IMR-90 (cell line): Measurements from ENCODE around the gene HS3ST2. TPM values are rescaled to one million over a fixed set of nuclear protein-coding genes. Genes with fewer than 3 reads are reported as not detected.

Experiments
- ATAC-seq: fragments of 200-7000 bp; cut with Tn5 transposase; 2 replicates; pipeline ENCODE4 v1.9.1; 2020; ENCODE audit warnings: low read depth, mild to moderate bottlenecking, moderate library complexity
- BruUV-seq: library from RNA; stranded (reverse); fragments of 400-500 nt; replicated peaks from 2 replicates; lab custom pipeline; 2021; lab: Mats Ljungman, UMichigan
- CTCF ChIA-PET: fragments of 300-600 bp; formaldehyde crosslinking; extraction: SDS; loops from one replicate; lab custom pipeline; 2021; ENCODE audit warnings: antibody characterized with exemption; lab: Yijun Ruan, JAX
- POLR2A ChIA-PET: fragments of 300-600 bp; sonication (Branson Sonifier 250); formaldehyde crosslinking; loops from one replicate; lab custom pipeline; 2022; ENCODE audit warnings: antibody characterized with exemption; ENCODE audit not compliant: unreplicated experiment; lab: Charles Lee
- DNase-seq: peaks from one replicate; pipeline ENCODE4 v3.0.0; 2013
- H2AFZ ChIP-seq: replicated peaks from 2 replicates; pipeline ENCODE3; 2013; ENCODE audit warnings: low read length, mild to moderate bottlenecking; ENCODE audit not compliant: poor library complexity
- H2AK5ac ChIP-seq: 2 replicates; pipeline ENCODE4 v1.6.1; 2013; ENCODE audit warnings: low read depth, low read length, inconsistent platforms
- H2AK9ac ChIP-seq: replicated peaks from 2 replicates; pipeline ENCODE3; 2013; ENCODE audit warnings: mild to moderate bottlenecking, low read depth, low read length, moderate library complexity; ENCODE audit not compliant: poor library complexity
- H2BK120ac ChIP-seq: 2 replicates; pipeline ENCODE4 v1.6.1; 2013; ENCODE audit warnings: low read depth, low read length, inconsistent platforms
- H2BK15ac ChIP-seq: 3 replicates; pipeline ENCODE4 v1.6.1; 2013; ENCODE audit warnings: low read depth, low read length, inconsistent platforms
- H2BK20ac ChIP-seq: 2 replicates; pipeline ENCODE4 v1.6.1; 2013; ENCODE audit warnings: low read depth, mild to moderate bottlenecking, inconsistent platforms, low read length, moderate library complexity
- H2BK5ac ChIP-seq: 2 replicates; pipeline ENCODE4 v1.6.1; 2013; ENCODE audit warnings: mild to moderate bottlenecking, low read depth, low read length, inconsistent platforms; ENCODE audit not compliant: poor library complexity, severe bottlenecking
- H3K14ac ChIP-seq: replicated peaks from 2 replicates; pipeline ENCODE4 v1.6.1; 2013; ENCODE audit warnings: low read depth, low read length, inconsistent platforms
- H3K18ac ChIP-seq: 2 replicates; pipeline ENCODE4 v1.6.1; 2013; ENCODE audit warnings: low read depth, low read length, control low read depth
- H3K23ac ChIP-seq: 2 replicates; pipeline ENCODE4 v1.6.1; 2013; ENCODE audit warnings: low read depth, low read length, inconsistent platforms
- H3K27ac ChIP-seq: 2 replicates; pipeline ENCODE4 v1.5.1; 2013; ENCODE audit warnings: mild to moderate bottlenecking, control low read depth, low read length; ENCODE audit not compliant: insufficient read depth
- H3K27me3 ChIP-seq: 2 replicates; pipeline ENCODE4 v1.6.1; 2013; ENCODE audit warnings: low read length; ENCODE audit not compliant: control insufficient read depth, insufficient read depth
- H3K36me3 ChIP-seq: 2 replicates; pipeline ENCODE4 v1.6.1; 2013; ENCODE audit warnings: low read length, mixed read lengths; ENCODE audit not compliant: control insufficient read depth, insufficient read depth
- H3K4ac ChIP-seq: 2 replicates; pipeline ENCODE4 v1.6.1; 2013; ENCODE audit warnings: low read depth, low read length, inconsistent platforms
- H3K4me1 ChIP-seq: 2 replicates; pipeline ENCODE4 v1.6.1; 2013; ENCODE audit warnings: low read length, mixed read lengths; ENCODE audit not compliant: control insufficient read depth, insufficient read depth
- H3K4me2 ChIP-seq: 2 replicates; pipeline ENCODE4 v1.6.1; 2013; ENCODE audit warnings: low read depth, mild to moderate bottlenecking, control low read depth, low read length, moderate library complexity
- H3K4me3 ChIP-seq: 2 replicates; pipeline ENCODE4 v1.5.1; 2013; ENCODE audit warnings: low read depth, mild to moderate bottlenecking, control low read depth, low read length, moderate library complexity; ENCODE audit not compliant: insufficient read depth
- H3K56ac ChIP-seq: 2 replicates; pipeline ENCODE4 v1.6.1; 2013; ENCODE audit warnings: low read length, inconsistent platforms; ENCODE audit not compliant: insufficient read depth; ENCODE audit errors: extremely low read depth
- H3K79me1 ChIP-seq, 2 experiments: 2 replicates each; pipeline ENCODE4 v1.6.1; 2013; ENCODE audit warnings: low read length in 2 of 2, inconsistent platforms in 1 of 2, low read depth in 1 of 2
- H3K9ac ChIP-seq: 2 replicates; pipeline ENCODE4 v1.6.1; 2013; ENCODE audit warnings: low read depth, low read length, control low read depth
- H3K9me1 ChIP-seq: 2 replicates; pipeline ENCODE4 v1.6.1; 2013; ENCODE audit warnings: low read length, inconsistent platforms; ENCODE audit not compliant: insufficient read depth
- H3K9me3 ChIP-seq: 2 replicates; pipeline ENCODE4 v1.6.1; 2013; ENCODE audit warnings: low read length; ENCODE audit not compliant: control insufficient read depth, insufficient read depth
- H4K20me1 ChIP-seq: 2 replicates; pipeline ENCODE4 v1.6.1; 2013; ENCODE audit warnings: low read length, inconsistent platforms; ENCODE audit not compliant: insufficient read depth
- H4K5ac ChIP-seq: 2 replicates; pipeline ENCODE4 v1.6.1; 2013; ENCODE audit warnings: mild to moderate bottlenecking, low read depth, low read length, control low read depth
- H4K8ac ChIP-seq, 2 experiments: 2 replicates each; pipeline ENCODE4 v1.6.1; 2013; ENCODE audit warnings: low read depth in 2 of 2, low read length in 2 of 2, control low read depth in 1 of 2, inconsistent platforms in 1 of 2
- H4K91ac ChIP-seq: 2 replicates; pipeline ENCODE4 v1.6.1; 2013; ENCODE audit warnings: low read depth, low read length, inconsistent platforms; ENCODE audit not compliant: insufficient read depth
- BHLHE40 ChIP-seq: fragments of 150-350 bp; IDR thresholded peaks from 2 replicates; pipeline ENCODE4 v1.6.1; 2016; ENCODE audit warnings: mild to moderate bottlenecking, low read depth, low read length
- ELK1 ChIP-seq: fragments of 150-350 bp; IDR thresholded peaks from 2 replicates; pipeline ENCODE4 v1.6.1; 2016; ENCODE audit warnings: low read depth, mild to moderate bottlenecking, low read length, moderate library complexity, borderline replicate concordance
- MAFK ChIP-seq: IDR thresholded peaks from 2 replicates; pipeline ENCODE4 v1.6.1; 2012; ENCODE audit warnings: low read depth, low read length, improper control_type of control experiment
- MXI1 ChIP-seq: IDR thresholded peaks from 2 replicates; pipeline ENCODE4 v1.6.1; 2012; ENCODE audit warnings: low read depth, mild to moderate bottlenecking, low read length, moderate library complexity, borderline replicate concordance
- NFE2L2 ChIP-seq: fragments of 150-350 bp; IDR thresholded peaks from 2 replicates; pipeline ENCODE4 v1.6.1; 2016; ENCODE audit warnings: low read depth, mild to moderate bottlenecking, low read length
- POLR2A ChIP-seq: IDR thresholded peaks from 2 replicates; pipeline ENCODE4 v1.6.1; 2012; ENCODE audit warnings: mild to moderate bottlenecking, low read depth, low read length
- RCOR1 ChIP-seq: IDR thresholded peaks from 2 replicates; pipeline ENCODE4 v1.6.1; 2012; ENCODE audit warnings: mild to moderate bottlenecking, low read length, improper control_type of control experiment; ENCODE audit not compliant: insufficient replicate concordance
- RFX5 ChIP-seq: IDR thresholded peaks from 2 replicates; pipeline ENCODE4 v1.8.0; 2012; ENCODE audit warnings: low read depth, mild to moderate bottlenecking, low read length, moderate library complexity
- WGBS, 2 experiments: methylation state at CpG; one replicate each; pipeline versions ENCODE4 v1.1.5 to v1.1.7; 2013; ENCODE audit warnings: missing lambda C conversion rate in 2 of 2; ENCODE audit not compliant: insufficient read length in 1 of 2; ENCODE audit errors: extremely low coverage in 2 of 2; 5-methylcytosine and 5-hydroxymethylcytosine counted together
- dilution Hi-C: fragments of 300-500 bp; cut with HindIII; formaldehyde crosslinking; loops from one replicate; pipeline ENCODE4 v1.14.3; 2018; ENCODE audit warnings: low sequenced_read_pairs; ENCODE audit not compliant: unreplicated experiment
- in situ Hi-C: fragments of 300-500 bp; cut with MboI; formaldehyde crosslinking; loops from 3 replicates; pipeline ENCODE4 v1.14.3; 2019; ENCODE audit warnings: low sequenced_read_pairs, inconsistent platforms, mixed read lengths
- intact Hi-C: fragments of 100-400 bp; cut with micrococcal nuclease; formaldehyde crosslinking; loops from 2 replicates; pipeline ENCODE4 v1.10.0; 2022
- polyA plus RNA-seq, 3 experiments: library from polyadenylated mRNA; depleted of rRNA; stranded (reverse); fragments of >200 nt; gene quantifications; 2 replicates each; pipeline ENCODE4 v1.2.3, GENCODE V29; 2012; ENCODE audit warnings: low replicate concordance in 1 of 3
- total RNA-seq: library from RNA; depleted of rRNA; stranded (reverse); fragments of >200 nt; gene quantifications from 2 replicates; pipeline ENCODE4 v1.2.3, GENCODE V29; 2012

HS3ST2 gene
- total and polyA plus RNA-seq, 2 of the 4 experiments (the other 2 are of a cell fraction) = not detected

- no peak overlapping the region for H3K23ac ChIP-seq
- dilution Hi-C loops = no loop called here
- ATAC-seq (no peak), DNase-seq (no peak)
- no peaks in the 10 kb centered on the region for H3K36me3 ChIP-seq
- H2BK5ac ChIP-seq = no peak overlapping the region
- H4K8ac ChIP-seq = no peak overlapping the region
- H3K9ac ChIP-seq = no peak overlapping the region
- H3K4me3 ChIP-seq = no peak overlapping the region
- H2AK9ac ChIP-seq = no peak overlapping the region
- no peak overlapping the region for H4K5ac ChIP-seq
- no peak overlapping the region for H3K56ac ChIP-seq
- no peaks in the 10 kb centered on the region for H3K79me1 ChIP-seq
- H3K4me1 ChIP-seq = no peaks in the 10 kb centered on the region
- H3K18ac ChIP-seq = no peak overlapping the region
- no peaks in the 10 kb centered on the region for H3K9me1 ChIP-seq
- H2AFZ ChIP-seq = no peak overlapping the region
- H3K14ac ChIP-seq = no peak overlapping the region
- H2BK20ac ChIP-seq = no peak overlapping the region
- ChIA-PET CTCF (no interaction called here), POLR2A (no interaction called here)
- no peaks in the 10 kb centered on the region for H3K27me3 ChIP-seq
- H3K27ac ChIP-seq = no peak overlapping the region
- H2AK5ac ChIP-seq = no peak overlapping the region
- H2BK15ac ChIP-seq = no peak overlapping the region
- H2BK120ac ChIP-seq = no peak overlapping the region
- H3K9me3 ChIP-seq = no peaks in the 10 kb centered on the region
- no peaks in the 10 kb centered on the region for H4K20me1 ChIP-seq
- H3K4me2 ChIP-seq = no peak overlapping the region
- in situ Hi-C loops = no loop called here
- TF ChIP-seq MAFK (no peak), MXI1 (no peak), ELK1 (no peak), RCOR1 (no peak), RFX5 (no peak), BHLHE40 (no peak), POLR2A (no peak), NFE2L2 (no peak)
- intact Hi-C loops = no loop called here
- WGBS, 2 experiments = 40% methylated on average over 1 of the region's 2 CpGs; no CpG with 5 or more reads in 1 of the 2 experiments
- BruUV-seq = no TSS peak
- H3K4ac ChIP-seq = no peak overlapping the region
- H4K91ac ChIP-seq = no peak overlapping the region
These were observed 119.2 kb downstream of the HS3ST2 start for GRCh38 chr16:22933173-22933572.
